Subcutaneous adipose tissue (tissue), 4 donors: ENCODE results near the gene PTGFR. TPM values are rescaled to one million over a fixed set of nuclear protein-coding genes. Genes with fewer than 3 reads are reported as not detected.

Experiments
- CTCF ChIP-seq: fragments of 450-650 bp; IDR thresholded peaks from one replicate; pipeline ENCODE4 v1.5.1; 2016; ENCODE audit warnings: low read depth, mild to moderate bottlenecking, control low read depth, antibody characterized with exemption, moderate library complexity
- total RNA-seq, 4 donors: library from RNA; depleted of rRNA; stranded (reverse); fragments of >200 nt; gene quantifications; one replicate each; pipeline ENCODE4 v1.1.0, GENCODE V29; 2016

PTGFR gene
- total RNA-seq, 4 donors from 2014 or later = 7.5 to 21.9 (median 15.1) TPM

DNA sequence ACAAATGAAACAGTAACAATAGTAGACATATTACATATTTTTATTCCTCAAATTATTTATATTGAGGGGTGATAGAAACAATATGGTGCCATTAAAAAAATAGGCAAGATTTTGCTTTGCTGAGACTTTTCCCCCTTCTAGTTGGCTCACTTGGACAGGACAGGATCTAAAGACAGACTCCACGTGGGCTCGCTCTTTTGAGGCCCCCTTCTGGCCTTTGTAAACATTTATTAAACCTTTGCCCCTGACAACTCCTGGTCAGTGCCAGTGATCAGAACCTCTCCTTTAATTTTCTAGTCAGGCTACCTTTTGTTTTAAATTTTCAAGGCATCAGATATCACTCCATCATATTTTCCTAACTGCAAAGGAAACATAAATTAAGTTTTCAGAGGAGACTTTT, 79.8 kb downstream of the PTGFR start:
- TF ChIP-seq CTCF = no peak

- no peak for TF ChIP-seq CTCF
These were observed 86.7 kb downstream of the PTGFR start for GRCh38 chr1:78577257-78578100.

DNA sequence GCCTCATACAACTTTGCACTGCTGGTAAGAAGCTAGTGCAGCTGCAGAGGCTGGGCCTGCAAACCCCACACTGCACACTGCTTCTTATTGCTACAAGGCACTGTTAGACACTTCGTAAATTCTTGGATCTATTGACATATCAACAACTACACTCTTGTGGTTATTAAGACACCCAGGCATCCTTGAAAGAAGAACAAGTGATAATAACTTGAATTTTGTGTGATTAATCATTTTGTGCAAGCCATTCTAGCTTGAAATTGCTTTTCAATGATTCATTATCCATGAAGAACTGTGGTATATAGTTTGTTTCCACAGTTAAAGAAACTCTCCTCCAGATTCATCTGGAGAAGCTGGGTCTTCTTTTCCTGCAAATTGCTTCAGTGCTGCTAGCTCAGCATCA, 95.8 kb downstream of the PTGFR start:
- TF ChIP-seq CTCF = no peak

DNA sequence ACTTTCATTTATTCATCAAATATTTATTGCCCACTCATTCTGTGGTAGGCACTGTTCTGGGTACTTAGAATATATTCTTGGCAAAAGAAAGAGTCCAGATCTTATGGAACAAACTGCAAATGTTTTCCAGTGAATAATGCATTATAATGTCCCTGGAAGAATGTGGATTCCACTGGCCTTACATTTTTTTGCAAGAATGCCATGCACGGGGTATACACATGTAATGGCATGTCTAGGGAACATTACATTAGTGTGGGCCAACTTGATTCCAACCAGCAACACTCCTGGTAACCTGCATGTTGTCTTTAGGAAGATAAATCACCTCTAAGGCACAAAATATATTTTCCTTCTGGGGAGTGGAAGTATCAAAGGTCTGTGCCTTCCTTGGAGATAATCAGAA, 96.4 kb downstream of the PTGFR start:
- no peak for TF ChIP-seq CTCF

Other genes starting within 250 kb of the PTGFR start
- 10 to 100 TPM in 3 of 4 donors, 1 to 10 TPM in 1; 9.6 to 49.5 (median 23.6) TPM for gene IFI44L, start 129.5 kb downstream of the PTGFR start, total RNA-seq
- gene IFI44, start 158.9 kb downstream of the PTGFR start, total RNA-seq = 10 to 100 TPM; 30.2 to 57.8 (median 38.7) TPM